IMR-90 (cell line): ENCODE measurements around the gene CUX1. TPM values are rescaled to one million over a fixed set of nuclear protein-coding genes. Genes with fewer than 3 reads are reported as not detected.

Experiments
- ATAC-seq: fragments of 200-7000 bp; cut with Tn5 transposase; 2 replicates; pipeline ENCODE4 v1.9.1; 2020; ENCODE audit warnings: low read depth, mild to moderate bottlenecking, moderate library complexity
- BruUV-seq: library from RNA; stranded (reverse); fragments of 400-500 nt; replicated peaks from 2 replicates; lab custom pipeline; 2021; lab: Mats Ljungman, UMichigan
- CTCF ChIA-PET: fragments of 300-600 bp; formaldehyde crosslinking; extraction: SDS; loops from one replicate; lab custom pipeline; 2021; ENCODE audit warnings: antibody characterized with exemption; lab: Yijun Ruan, JAX
- POLR2A ChIA-PET: fragments of 300-600 bp; sonication (Branson Sonifier 250); formaldehyde crosslinking; loops from one replicate; lab custom pipeline; 2022; ENCODE audit warnings: antibody characterized with exemption; ENCODE audit not compliant: unreplicated experiment; lab: Charles Lee
- DNase-seq: peaks from one replicate; pipeline ENCODE4 v3.0.0; 2013
- H2AFZ ChIP-seq: replicated peaks from 2 replicates; pipeline ENCODE3; 2013; ENCODE audit warnings: low read length, mild to moderate bottlenecking; ENCODE audit not compliant: poor library complexity
- H2AK5ac ChIP-seq: 2 replicates; pipeline ENCODE4 v1.6.1; 2013; ENCODE audit warnings: low read depth, low read length, inconsistent platforms
- H2AK9ac ChIP-seq: replicated peaks from 2 replicates; pipeline ENCODE3; 2013; ENCODE audit warnings: mild to moderate bottlenecking, low read depth, low read length, moderate library complexity; ENCODE audit not compliant: poor library complexity
- H2BK120ac ChIP-seq: 2 replicates; pipeline ENCODE4 v1.6.1; 2013; ENCODE audit warnings: low read depth, low read length, inconsistent platforms
- H2BK15ac ChIP-seq: 3 replicates; pipeline ENCODE4 v1.6.1; 2013; ENCODE audit warnings: low read depth, low read length, inconsistent platforms
- H2BK20ac ChIP-seq: 2 replicates; pipeline ENCODE4 v1.6.1; 2013; ENCODE audit warnings: low read depth, mild to moderate bottlenecking, inconsistent platforms, low read length, moderate library complexity
- H2BK5ac ChIP-seq: 2 replicates; pipeline ENCODE4 v1.6.1; 2013; ENCODE audit warnings: mild to moderate bottlenecking, low read depth, low read length, inconsistent platforms; ENCODE audit not compliant: poor library complexity, severe bottlenecking
- H3K14ac ChIP-seq: replicated peaks from 2 replicates; pipeline ENCODE4 v1.6.1; 2013; ENCODE audit warnings: low read depth, low read length, inconsistent platforms
- H3K18ac ChIP-seq: 2 replicates; pipeline ENCODE4 v1.6.1; 2013; ENCODE audit warnings: low read depth, low read length, control low read depth
- H3K23ac ChIP-seq: 2 replicates; pipeline ENCODE4 v1.6.1; 2013; ENCODE audit warnings: low read depth, low read length, inconsistent platforms
- H3K27ac ChIP-seq: 2 replicates; pipeline ENCODE4 v1.5.1; 2013; ENCODE audit warnings: mild to moderate bottlenecking, control low read depth, low read length; ENCODE audit not compliant: insufficient read depth
- H3K27me3 ChIP-seq: 2 replicates; pipeline ENCODE4 v1.6.1; 2013; ENCODE audit warnings: low read length; ENCODE audit not compliant: control insufficient read depth, insufficient read depth
- H3K36me3 ChIP-seq: 2 replicates; pipeline ENCODE4 v1.6.1; 2013; ENCODE audit warnings: low read length, mixed read lengths; ENCODE audit not compliant: control insufficient read depth, insufficient read depth
- H3K4ac ChIP-seq: 2 replicates; pipeline ENCODE4 v1.6.1; 2013; ENCODE audit warnings: low read depth, low read length, inconsistent platforms
- H3K4me1 ChIP-seq: 2 replicates; pipeline ENCODE4 v1.6.1; 2013; ENCODE audit warnings: low read length, mixed read lengths; ENCODE audit not compliant: control insufficient read depth, insufficient read depth
- H3K4me2 ChIP-seq: 2 replicates; pipeline ENCODE4 v1.6.1; 2013; ENCODE audit warnings: low read depth, mild to moderate bottlenecking, control low read depth, low read length, moderate library complexity
- H3K4me3 ChIP-seq: 2 replicates; pipeline ENCODE4 v1.5.1; 2013; ENCODE audit warnings: low read depth, mild to moderate bottlenecking, control low read depth, low read length, moderate library complexity; ENCODE audit not compliant: insufficient read depth
- H3K56ac ChIP-seq: 2 replicates; pipeline ENCODE4 v1.6.1; 2013; ENCODE audit warnings: low read length, inconsistent platforms; ENCODE audit not compliant: insufficient read depth; ENCODE audit errors: extremely low read depth
- H3K79me1 ChIP-seq, 2 experiments: 2 replicates each; pipeline ENCODE4 v1.6.1; 2013; ENCODE audit warnings: low read length in 2 of 2, inconsistent platforms in 1 of 2, low read depth in 1 of 2
- H3K9ac ChIP-seq: 2 replicates; pipeline ENCODE4 v1.6.1; 2013; ENCODE audit warnings: low read depth, low read length, control low read depth
- H3K9me1 ChIP-seq: 2 replicates; pipeline ENCODE4 v1.6.1; 2013; ENCODE audit warnings: low read length, inconsistent platforms; ENCODE audit not compliant: insufficient read depth
- H3K9me3 ChIP-seq: 2 replicates; pipeline ENCODE4 v1.6.1; 2013; ENCODE audit warnings: low read length; ENCODE audit not compliant: control insufficient read depth, insufficient read depth
- H4K20me1 ChIP-seq: 2 replicates; pipeline ENCODE4 v1.6.1; 2013; ENCODE audit warnings: low read length, inconsistent platforms; ENCODE audit not compliant: insufficient read depth
- H4K5ac ChIP-seq: 2 replicates; pipeline ENCODE4 v1.6.1; 2013; ENCODE audit warnings: mild to moderate bottlenecking, low read depth, low read length, control low read depth
- H4K8ac ChIP-seq, 2 experiments: 2 replicates each; pipeline ENCODE4 v1.6.1; 2013; ENCODE audit warnings: low read depth in 2 of 2, low read length in 2 of 2, control low read depth in 1 of 2, inconsistent platforms in 1 of 2
- H4K91ac ChIP-seq: 2 replicates; pipeline ENCODE4 v1.6.1; 2013; ENCODE audit warnings: low read depth, low read length, inconsistent platforms; ENCODE audit not compliant: insufficient read depth
- BHLHE40 ChIP-seq: fragments of 150-350 bp; IDR thresholded peaks from 2 replicates; pipeline ENCODE4 v1.6.1; 2016; ENCODE audit warnings: mild to moderate bottlenecking, low read depth, low read length
- CEBPB ChIP-seq: IDR thresholded peaks from 2 replicates; pipeline ENCODE4 v1.6.1; 2012; ENCODE audit warnings: low read depth, low read length, improper control_type of control experiment
- CHD1 ChIP-seq: IDR thresholded peaks from 2 replicates; pipeline ENCODE4 v1.6.1; 2012; ENCODE audit warnings: low read depth, low read length, improper control_type of control experiment
- CTCF ChIP-seq: conservative IDR thresholded peaks from 2 replicates; pipeline ENCODE4 v1.5.1; 2012; ENCODE audit warnings: mild to moderate bottlenecking, low read depth, low read length, improper control_type of control experiment
- ELK1 ChIP-seq: fragments of 150-350 bp; IDR thresholded peaks from 2 replicates; pipeline ENCODE4 v1.6.1; 2016; ENCODE audit warnings: low read depth, mild to moderate bottlenecking, low read length, moderate library complexity, borderline replicate concordance
- FOS ChIP-seq: fragments of 150-350 bp; IDR thresholded peaks from 2 replicates; pipeline ENCODE4 v1.6.1; 2016; ENCODE audit warnings: low read depth, low read length
- MAFK ChIP-seq: IDR thresholded peaks from 2 replicates; pipeline ENCODE4 v1.6.1; 2012; ENCODE audit warnings: low read depth, low read length, improper control_type of control experiment
- MAZ ChIP-seq: IDR thresholded peaks from 2 replicates; pipeline ENCODE4 v1.6.1; 2012; ENCODE audit warnings: low read depth, mild to moderate bottlenecking, low read length, improper control_type of control experiment, moderate library complexity, borderline replicate concordance
- MXI1 ChIP-seq: IDR thresholded peaks from 2 replicates; pipeline ENCODE4 v1.6.1; 2012; ENCODE audit warnings: low read depth, mild to moderate bottlenecking, low read length, moderate library complexity, borderline replicate concordance
- NFE2L2 ChIP-seq: fragments of 150-350 bp; IDR thresholded peaks from 2 replicates; pipeline ENCODE4 v1.6.1; 2016; ENCODE audit warnings: low read depth, mild to moderate bottlenecking, low read length
- POLR2A ChIP-seq: IDR thresholded peaks from 2 replicates; pipeline ENCODE4 v1.6.1; 2012; ENCODE audit warnings: mild to moderate bottlenecking, low read depth, low read length
- RAD21 ChIP-seq: IDR thresholded peaks from 2 replicates; pipeline ENCODE4 v1.6.1; 2012; ENCODE audit warnings: low read length, improper control_type of control experiment
- RCOR1 ChIP-seq: IDR thresholded peaks from 2 replicates; pipeline ENCODE4 v1.6.1; 2012; ENCODE audit warnings: mild to moderate bottlenecking, low read length, improper control_type of control experiment; ENCODE audit not compliant: insufficient replicate concordance
- RFX5 ChIP-seq: IDR thresholded peaks from 2 replicates; pipeline ENCODE4 v1.8.0; 2012; ENCODE audit warnings: low read depth, mild to moderate bottlenecking, low read length, moderate library complexity
- SMC3 ChIP-seq: fragments of 150-350 bp; IDR thresholded peaks from 2 replicates; pipeline ENCODE4 v1.6.1; 2016; ENCODE audit warnings: low read depth, mild to moderate bottlenecking, antibody characterized with exemption, low read length, moderate library complexity
- USF2 ChIP-seq: fragments of 150-350 bp; IDR thresholded peaks from 2 replicates; pipeline ENCODE4 v1.6.1; 2017; ENCODE audit warnings: mild to moderate bottlenecking, antibody characterized with exemption, low read length, low read depth
- WGBS, 2 experiments: methylation state at CpG; one replicate each; pipeline versions ENCODE4 v1.1.5 to v1.1.7; 2013; ENCODE audit warnings: missing lambda C conversion rate in 2 of 2; ENCODE audit not compliant: insufficient read length in 1 of 2; ENCODE audit errors: extremely low coverage in 2 of 2; 5-methylcytosine and 5-hydroxymethylcytosine counted together
- dilution Hi-C: fragments of 300-500 bp; cut with HindIII; formaldehyde crosslinking; loops from one replicate; pipeline ENCODE4 v1.14.3; 2018; ENCODE audit warnings: low sequenced_read_pairs; ENCODE audit not compliant: unreplicated experiment
- in situ Hi-C: fragments of 300-500 bp; cut with MboI; formaldehyde crosslinking; loops from 3 replicates; pipeline ENCODE4 v1.14.3; 2019; ENCODE audit warnings: low sequenced_read_pairs, inconsistent platforms, mixed read lengths
- intact Hi-C: fragments of 100-400 bp; cut with micrococcal nuclease; formaldehyde crosslinking; loops from 2 replicates; pipeline ENCODE4 v1.10.0; 2022
- polyA plus RNA-seq, 3 experiments: library from polyadenylated mRNA; depleted of rRNA; stranded (reverse); fragments of >200 nt; gene quantifications; 2 replicates each; pipeline ENCODE4 v1.2.3, GENCODE V29; 2012; ENCODE audit warnings: low replicate concordance in 1 of 3
- total RNA-seq: library from RNA; depleted of rRNA; stranded (reverse); fragments of >200 nt; gene quantifications from 2 replicates; pipeline ENCODE4 v1.2.3, GENCODE V29; 2012

Gene CUX1
- total and polyA plus RNA-seq, 2 of the 4 experiments (the other 2 are of a cell fraction), result 19.7 to 46.4 TPM

GRCh38 chr7:102297487-102298218, 480.2 kb downstream of the CUX1 start:
- ATAC-seq (no peak), DNase-seq (no peak)
- Histone ChIP-seq H3K4me1 (no peaks in the 10 kb centered on the region), H3K23ac (no peak overlapping the region), H2BK20ac (no peak overlapping the region), H3K4ac (no peak overlapping the region), H2AFZ (no peak overlapping the region), H4K8ac (no peak overlapping the region), H4K5ac (no peak overlapping the region), H3K27ac (no peak overlapping the region), H3K36me3 (no peaks in the 10 kb centered on the region), H3K27me3 (peaks cover 4% of the 10 kb centered on the region; the same call in 1 of the 2 replicates), H4K20me1 (no peaks in the 10 kb centered on the region; the same call in 1 of the 2 replicates), H2AK5ac (no peak overlapping the region), H2BK120ac (no peak overlapping the region), H3K9ac (no peak overlapping the region), H4K91ac (no peak overlapping the region), H3K4me2 (no peak overlapping the region), H3K9me3 (no peaks in the 10 kb centered on the region), H2BK5ac (no peak overlapping the region), H3K79me1 (no peaks in the 10 kb centered on the region), H3K56ac (no peak overlapping the region), H3K18ac (no peak overlapping the region), H3K9me1 (no peaks in the 10 kb centered on the region), H2AK9ac (no peak overlapping the region), H3K14ac (no peak overlapping the region), H2BK15ac (no peak overlapping the region), H3K4me3 (no peak overlapping the region)
- dilution Hi-C loops, result no loop called here
- WGBS, 2 experiments, result 100% methylated on average over 4 of the region's 10 CpGs; no CpG with 5 or more reads in 1 of the 2 experiments
- intact Hi-C loops, result no loop called here
- ChIA-PET POLR2A (no interaction called here), CTCF (no interaction called here)
- TF ChIP-seq ELK1 (no peak), NFE2L2 (no peak), POLR2A (no peak), CHD1 (no peak), RAD21 (no peak), BHLHE40 (no peak), MAZ (no peak), MXI1 (no peak), RCOR1 (no peak), SMC3 (no peak), CTCF (no peak), MAFK (no peak), RFX5 (no peak), FOS (no peak), USF2 (no peak), CEBPB (no peak)
- BruUV-seq, result no TSS peak
- in situ Hi-C loops, result no loop called here
